Liver (tissue), 9 donors: ENCODE measurements around the gene SDHAF1. TPM values are rescaled to one million over a fixed set of nuclear protein-coding genes. Genes with fewer than 3 reads are reported as not detected.

Experiments
- DNase-seq: peaks from one replicate; pipeline ENCODE4 v3.0.0-alpha.2; 2017; ENCODE audit warnings: low spot score
- H3K27ac ChIP-seq, 2 donors: one replicate each; pipeline ENCODE4 v1.7.0; 2013; ENCODE audit warnings: inconsistent platforms in 2 of 2, low read length in 2 of 2, control low read depth in 1 of 2, low read depth in 1 of 2, mild to moderate bottlenecking in 1 of 2
- H3K27me3 ChIP-seq, 4 donors: one replicate each; pipeline versions ENCODE4 v1.6.1 to v1.7.0; 2013; ENCODE audit warnings: low read length in 3 of 4, inconsistent platforms in 1 of 4, mild to moderate bottlenecking in 1 of 4, moderate library complexity in 1 of 4; ENCODE audit not compliant: control insufficient read depth in 4 of 4, insufficient read depth in 4 of 4
- H3K36me3 ChIP-seq, 4 donors: one replicate each; pipeline versions ENCODE4 v1.6.1 to v1.7.0; 2013; ENCODE audit warnings: low read length in 3 of 4, mild to moderate bottlenecking in 3 of 4, low read depth in 1 of 4, moderate library complexity in 1 of 4; ENCODE audit not compliant: control insufficient read depth in 4 of 4, insufficient read depth in 3 of 4
- H3K4me1 ChIP-seq, 4 donors: one replicate each; pipeline versions ENCODE4 v1.6.1 to v1.7.0; 2013; ENCODE audit warnings: low read length in 3 of 4, mild to moderate bottlenecking in 3 of 4, moderate library complexity in 1 of 4; ENCODE audit not compliant: control insufficient read depth in 4 of 4, insufficient read depth in 4 of 4
- H3K4me3 ChIP-seq, 3 donors: one replicate each; pipeline versions ENCODE4 v1.6.1 to v1.7.0; 2013; ENCODE audit warnings: low read length in 3 of 3, control low read depth in 1 of 3, low read depth in 1 of 3, mild to moderate bottlenecking in 1 of 3
- H3K9ac ChIP-seq, 2 donors: one replicate each; pipeline ENCODE4 v1.7.0; 2013; ENCODE audit warnings: low read length in 2 of 2, mild to moderate bottlenecking in 2 of 2, moderate library complexity in 2 of 2, control low read depth in 1 of 2, low read depth in 1 of 2
- H3K9me3 ChIP-seq, 4 donors: one replicate each; pipeline versions ENCODE4 v1.6.1 to v1.7.0; 2013; ENCODE audit warnings: low read length in 3 of 4; ENCODE audit not compliant: control insufficient read depth in 4 of 4
- EGR1 ChIP-seq, 2 donors: IDR thresholded peaks; 2 replicates each; pipeline ENCODE4 v1.6.1; 2016 to 2018; ENCODE audit warnings: antibody characterized with exemption in 2 of 2, low read depth in 2 of 2
- FOXA1 ChIP-seq: IDR thresholded peaks from 2 replicates; pipeline ENCODE4 v1.6.1; 2016; ENCODE audit warnings: antibody characterized with exemption
- FOXA2 ChIP-seq: IDR thresholded peaks from 2 replicates; pipeline ENCODE4 v1.6.1; 2016; ENCODE audit warnings: antibody characterized with exemption
- GABPA ChIP-seq, 2 donors: IDR thresholded peaks in 1 of 2; conservative IDR thresholded peaks in 1 of 2; 2 replicates each; pipeline ENCODE4 v1.6.1; 2016; ENCODE audit warnings: antibody characterized with exemption in 2 of 2, mild to moderate bottlenecking in 1 of 2, moderate library complexity in 1 of 2
- HNF4A ChIP-seq, 2 donors: conservative IDR thresholded peaks; 2 replicates each; pipeline ENCODE4 v1.6.1; 2016; ENCODE audit warnings: antibody characterized with exemption in 2 of 2, mild to moderate bottlenecking in 2 of 2
- HNF4G ChIP-seq: IDR thresholded peaks from 2 replicates; pipeline ENCODE4 v1.6.1; 2016; ENCODE audit warnings: antibody characterized with exemption
- JUND ChIP-seq, 2 donors: IDR thresholded peaks; 2 replicates each; pipeline ENCODE4 v1.6.1; 2016; ENCODE audit warnings: antibody characterized with exemption in 2 of 2
- NR2F2 ChIP-seq: IDR thresholded peaks from 2 replicates; pipeline ENCODE4 v1.6.1; 2016; ENCODE audit warnings: antibody characterized with exemption
- RAD21 ChIP-seq, 2 donors: IDR thresholded peaks; 2 replicates each; pipeline ENCODE4 v1.6.1; 2016; ENCODE audit warnings: antibody characterized with exemption in 2 of 2, mild to moderate bottlenecking in 2 of 2
- RXRA ChIP-seq, 2 donors: IDR thresholded peaks; 2 replicates each; pipeline ENCODE4 v1.6.1; 2017 to 2018; ENCODE audit warnings: antibody characterized with exemption in 2 of 2, mild to moderate bottlenecking in 1 of 2
- SP1 ChIP-seq: IDR thresholded peaks from 2 replicates; pipeline ENCODE4 v1.6.1; 2018; ENCODE audit warnings: antibody characterized with exemption, mild to moderate bottlenecking
- TAF1 ChIP-seq: conservative IDR thresholded peaks from 2 replicates; pipeline ENCODE4 v1.6.1; 2016; ENCODE audit warnings: antibody characterized with exemption, mild to moderate bottlenecking
- WGBS: extraction: QIAGEN DNeasy Blood & Tissue Kit; methylation state at CpG from one replicate; pipeline ENCODE4 v1.1.7; 2013; 5-methylcytosine and 5-hydroxymethylcytosine counted together
- polyA plus RNA-seq, 2 donors: library from polyadenylated mRNA; stranded (reverse) in 1 of 2; unstranded in 1 of 2; fragments of 200-250 nt in 1 of 2; fragments of >200 nt in 1 of 2; fragmentation: Nextera tagmentation in 1 of 2; extraction: Ambion mirVana in 1 of 2; gene quantifications; one replicate each; pipeline versions ENCODE4 v1.2.1 to v1.2.3, GENCODE V29; 2013 to 2015
- total RNA-seq, 2 donors: library from RNA; depleted of rRNA; stranded (reverse); fragments of >200 nt; gene quantifications; one replicate each; pipeline ENCODE4 v1.2.3, GENCODE V29; 2014
- TF ChIP-seq, protein P1 (sequence below): IDR thresholded peaks from 2 replicates; pipeline ENCODE4 v1.6.1; 2016; ENCODE audit warnings: antibody characterized with exemption, mild to moderate bottlenecking
- TF ChIP-seq, protein P2 (sequence below): IDR thresholded peaks from 2 replicates; pipeline ENCODE4 v1.6.1; 2016; ENCODE audit warnings: antibody characterized with exemption
- TF ChIP-seq, protein P3 (sequence below): fragments of 150-350 bp; IDR thresholded peaks from 2 replicates; pipeline ENCODE4 v1.5.1; 2017; ENCODE audit warnings: improper control_type of control experiment, low read depth, low read length; ENCODE audit not compliant: missing input control
- TF ChIP-seq, protein P4 (sequence below): IDR thresholded peaks from 2 replicates; pipeline ENCODE4 v1.6.1; 2016; ENCODE audit warnings: antibody characterized with exemption
- donor health status: healthy.
- donor health status: healthy.
- donor health status: healthy.
- donor health status: healthy.
- donor health status: healthy.

SDHAF1 gene
- total and polyA plus RNA-seq, 4 donors: 8.4 to 28.4 (median 18.9) TPM

DNA sequence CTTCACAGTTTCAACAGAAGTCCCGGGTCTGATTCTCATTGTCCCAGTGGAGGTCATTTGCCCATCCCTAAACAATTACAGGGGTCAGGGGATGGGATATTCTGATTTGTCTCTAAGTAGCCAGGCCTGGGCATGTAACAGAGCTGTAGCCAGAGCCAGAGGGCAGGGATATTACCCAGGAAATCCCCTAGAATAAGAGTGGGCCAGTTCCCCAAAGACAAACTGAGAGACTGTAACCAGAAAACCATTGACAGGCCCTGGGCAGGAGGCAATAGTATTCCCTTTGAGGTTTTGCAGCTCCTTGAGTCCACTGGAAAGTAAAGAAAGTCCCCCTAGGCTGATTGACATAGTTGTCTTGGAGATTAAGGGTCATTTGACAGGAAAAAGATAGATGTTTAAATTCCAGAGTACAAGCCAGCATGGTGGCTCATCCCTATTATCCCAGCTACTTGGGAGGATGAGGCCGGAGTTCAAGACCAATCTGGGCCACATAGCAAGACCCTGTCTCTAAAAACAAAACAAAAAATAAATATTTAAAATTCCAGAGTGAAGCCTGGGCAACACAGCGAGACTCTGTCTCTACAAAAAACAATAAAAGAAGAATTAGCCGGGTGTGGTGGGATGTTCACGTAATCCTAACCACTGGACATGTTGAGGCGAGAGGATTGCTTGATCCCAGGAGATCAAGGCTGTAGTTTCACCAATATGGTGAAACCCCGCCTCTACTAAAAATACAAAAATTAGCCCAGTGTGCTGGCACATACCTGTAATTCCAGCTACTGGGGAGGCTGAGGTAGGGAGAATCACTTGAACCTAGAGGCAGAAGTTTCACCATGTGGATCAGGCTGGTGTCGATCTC, 1.9 kb upstream of the SDHAF1 start:
- no peaks in the 10 kb centered on the region for H3K27me3 ChIP-seq
- no peak overlapping the region for H3K4me3 ChIP-seq
- H3K9me3 ChIP-seq: no peaks in the 10 kb centered on the region
- no peak overlapping the region for H3K27ac ChIP-seq
- TF ChIP-seq NR2F2: no peak
- no peak for TF ChIP-seq SP1
- TF ChIP-seq, protein P1, sequence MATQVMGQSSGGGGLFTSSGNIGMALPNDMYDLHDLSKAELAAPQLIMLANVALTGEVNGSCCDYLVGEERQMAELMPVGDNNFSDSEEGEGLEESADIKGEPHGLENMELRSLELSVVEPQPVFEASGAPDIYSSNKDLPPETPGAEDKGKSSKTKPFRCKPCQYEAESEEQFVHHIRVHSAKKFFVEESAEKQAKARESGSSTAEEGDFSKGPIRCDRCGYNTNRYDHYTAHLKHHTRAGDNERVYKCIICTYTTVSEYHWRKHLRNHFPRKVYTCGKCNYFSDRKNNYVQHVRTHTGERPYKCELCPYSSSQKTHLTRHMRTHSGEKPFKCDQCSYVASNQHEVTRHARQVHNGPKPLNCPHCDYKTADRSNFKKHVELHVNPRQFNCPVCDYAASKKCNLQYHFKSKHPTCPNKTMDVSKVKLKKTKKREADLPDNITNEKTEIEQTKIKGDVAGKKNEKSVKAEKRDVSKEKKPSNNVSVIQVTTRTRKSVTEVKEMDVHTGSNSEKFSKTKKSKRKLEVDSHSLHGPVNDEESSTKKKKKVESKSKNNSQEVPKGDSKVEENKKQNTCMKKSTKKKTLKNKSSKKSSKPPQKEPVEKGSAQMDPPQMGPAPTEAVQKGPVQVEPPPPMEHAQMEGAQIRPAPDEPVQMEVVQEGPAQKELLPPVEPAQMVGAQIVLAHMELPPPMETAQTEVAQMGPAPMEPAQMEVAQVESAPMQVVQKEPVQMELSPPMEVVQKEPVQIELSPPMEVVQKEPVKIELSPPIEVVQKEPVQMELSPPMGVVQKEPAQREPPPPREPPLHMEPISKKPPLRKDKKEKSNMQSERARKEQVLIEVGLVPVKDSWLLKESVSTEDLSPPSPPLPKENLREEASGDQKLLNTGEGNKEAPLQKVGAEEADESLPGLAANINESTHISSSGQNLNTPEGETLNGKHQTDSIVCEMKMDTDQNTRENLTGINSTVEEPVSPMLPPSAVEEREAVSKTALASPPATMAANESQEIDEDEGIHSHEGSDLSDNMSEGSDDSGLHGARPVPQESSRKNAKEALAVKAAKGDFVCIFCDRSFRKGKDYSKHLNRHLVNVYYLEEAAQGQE: no peak
- TF ChIP-seq FOXA1: no peak
- no peak for TF ChIP-seq TAF1
- TF ChIP-seq, protein P2, sequence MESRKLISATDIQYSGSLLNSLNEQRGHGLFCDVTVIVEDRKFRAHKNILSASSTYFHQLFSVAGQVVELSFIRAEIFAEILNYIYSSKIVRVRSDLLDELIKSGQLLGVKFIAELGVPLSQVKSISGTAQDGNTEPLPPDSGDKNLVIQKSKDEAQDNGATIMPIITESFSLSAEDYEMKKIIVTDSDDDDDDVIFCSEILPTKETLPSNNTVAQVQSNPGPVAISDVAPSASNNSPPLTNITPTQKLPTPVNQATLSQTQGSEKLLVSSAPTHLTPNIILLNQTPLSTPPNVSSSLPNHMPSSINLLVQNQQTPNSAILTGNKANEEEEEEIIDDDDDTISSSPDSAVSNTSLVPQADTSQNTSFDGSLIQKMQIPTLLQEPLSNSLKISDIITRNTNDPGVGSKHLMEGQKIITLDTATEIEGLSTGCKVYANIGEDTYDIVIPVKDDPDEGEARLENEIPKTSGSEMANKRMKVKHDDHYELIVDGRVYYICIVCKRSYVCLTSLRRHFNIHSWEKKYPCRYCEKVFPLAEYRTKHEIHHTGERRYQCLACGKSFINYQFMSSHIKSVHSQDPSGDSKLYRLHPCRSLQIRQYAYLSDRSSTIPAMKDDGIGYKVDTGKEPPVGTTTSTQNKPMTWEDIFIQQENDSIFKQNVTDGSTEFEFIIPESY: no peak
- no peak for TF ChIP-seq JUND (IDR thresholded peaks at IDR 0.05)
- no peak for TF ChIP-seq FOXA2
- no peak for TF ChIP-seq HNF4A (conservative IDR thresholded peaks at IDR 0.05)
- no peak for TF ChIP-seq GABPA (IDR thresholded peaks at IDR 0.05 in 1 of 2, conservative IDR thresholded peaks at IDR 0.05 in 1 of 2)
- TF ChIP-seq, protein P3, sequence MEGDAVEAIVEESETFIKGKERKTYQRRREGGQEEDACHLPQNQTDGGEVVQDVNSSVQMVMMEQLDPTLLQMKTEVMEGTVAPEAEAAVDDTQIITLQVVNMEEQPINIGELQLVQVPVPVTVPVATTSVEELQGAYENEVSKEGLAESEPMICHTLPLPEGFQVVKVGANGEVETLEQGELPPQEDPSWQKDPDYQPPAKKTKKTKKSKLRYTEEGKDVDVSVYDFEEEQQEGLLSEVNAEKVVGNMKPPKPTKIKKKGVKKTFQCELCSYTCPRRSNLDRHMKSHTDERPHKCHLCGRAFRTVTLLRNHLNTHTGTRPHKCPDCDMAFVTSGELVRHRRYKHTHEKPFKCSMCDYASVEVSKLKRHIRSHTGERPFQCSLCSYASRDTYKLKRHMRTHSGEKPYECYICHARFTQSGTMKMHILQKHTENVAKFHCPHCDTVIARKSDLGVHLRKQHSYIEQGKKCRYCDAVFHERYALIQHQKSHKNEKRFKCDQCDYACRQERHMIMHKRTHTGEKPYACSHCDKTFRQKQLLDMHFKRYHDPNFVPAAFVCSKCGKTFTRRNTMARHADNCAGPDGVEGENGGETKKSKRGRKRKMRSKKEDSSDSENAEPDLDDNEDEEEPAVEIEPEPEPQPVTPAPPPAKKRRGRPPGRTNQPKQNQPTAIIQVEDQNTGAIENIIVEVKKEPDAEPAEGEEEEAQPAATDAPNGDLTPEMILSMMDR: no peak
- no peak for TF ChIP-seq RXRA (IDR thresholded peaks at IDR 0.05)
- TF ChIP-seq HNF4G: no peak
- TF ChIP-seq, protein P4, sequence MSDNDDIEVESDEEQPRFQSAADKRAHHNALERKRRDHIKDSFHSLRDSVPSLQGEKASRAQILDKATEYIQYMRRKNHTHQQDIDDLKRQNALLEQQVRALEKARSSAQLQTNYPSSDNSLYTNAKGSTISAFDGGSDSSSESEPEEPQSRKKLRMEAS: no peak
- no peak for TF ChIP-seq EGR1 (IDR thresholded peaks at IDR 0.05; ENCODE audit: low read depth in 2 of 2)
- no peak for TF ChIP-seq RAD21 (IDR thresholded peaks at IDR 0.05)
- DNase-seq: no peak
- peaks cover 0 to 5% (median 2%) of the 10 kb centered on the region in 4 donors for H3K36me3 ChIP-seq
- H3K4me1 ChIP-seq: peaks cover 7 to 19% (median 14%) of the 10 kb centered on the region in 4 donors
- WGBS: 94% methylated on average over 8 of the region's 8 CpGs
- H3K9ac ChIP-seq: no peak overlapping the region
